GM12878 (cell line): ENCODE results near the gene OCIAD2.

Experiments
- CHD2 ChIP-seq: IDR thresholded peaks from 2 replicates; pipeline ENCODE4 v1.6.1; 2011; ENCODE audit warnings: low read depth, low read length, improper control_type of control experiment, borderline replicate concordance
- CTCF ChIP-seq, 3 experiments: IDR thresholded peaks in 2 of 3; conservative IDR thresholded peaks in 1 of 3; 2 replicates each; pipeline ENCODE4 v1.5.1; 2011; ENCODE audit warnings: low read depth in 3 of 3, low read length in 3 of 3, mild to moderate bottlenecking in 3 of 3, control low read depth in 2 of 3, moderate library complexity in 2 of 3, inconsistent platforms in 1 of 3, mixed read lengths in 1 of 3; ENCODE audit not compliant: control insufficient read depth in 2 of 3, insufficient read depth in 1 of 3; ENCODE audit errors: extremely low read depth in 1 of 3
- FOXM1 ChIP-seq: IDR thresholded peaks from 2 replicates; pipeline ENCODE4 v1.6.1; 2012; ENCODE audit warnings: low read depth, mild to moderate bottlenecking, inconsistent platforms, low read length, moderate library complexity
- TAF1 ChIP-seq: IDR thresholded peaks from 2 replicates; pipeline ENCODE4 v1.6.1; 2011; ENCODE audit warnings: mild to moderate bottlenecking, low read depth, low read length, borderline replicate concordance
- USF1 ChIP-seq: IDR thresholded peaks from 2 replicates; pipeline ENCODE4 v1.6.1; 2011; ENCODE audit warnings: borderline replicate concordance, low read depth, mild to moderate bottlenecking, moderate library complexity, mixed read lengths, low read length; ENCODE audit not compliant: insufficient read depth; ENCODE audit errors: extremely low read length

GRCh38 chr4:48904101-48904500 is 2.5 kb downstream of the OCIAD2 start:
- TF ChIP-seq TAF1: no peak
- no peak for TF ChIP-seq FOXM1
- TF ChIP-seq CTCF (IDR thresholded peaks at IDR 0.05 in 2 of 3, conservative IDR thresholded peaks at IDR 0.05 in 1 of 3; ENCODE audit: control insufficient read depth in 2 of 3, extremely low read depth in 1 of 3, insufficient read depth in 1 of 3, low read depth in 3 of 3, low read length in 3 of 3): no peak
- TF ChIP-seq USF1: no peak
- no peak for TF ChIP-seq CHD2
